ENCODE measurements around the gene SLC43A3.

DNA sequence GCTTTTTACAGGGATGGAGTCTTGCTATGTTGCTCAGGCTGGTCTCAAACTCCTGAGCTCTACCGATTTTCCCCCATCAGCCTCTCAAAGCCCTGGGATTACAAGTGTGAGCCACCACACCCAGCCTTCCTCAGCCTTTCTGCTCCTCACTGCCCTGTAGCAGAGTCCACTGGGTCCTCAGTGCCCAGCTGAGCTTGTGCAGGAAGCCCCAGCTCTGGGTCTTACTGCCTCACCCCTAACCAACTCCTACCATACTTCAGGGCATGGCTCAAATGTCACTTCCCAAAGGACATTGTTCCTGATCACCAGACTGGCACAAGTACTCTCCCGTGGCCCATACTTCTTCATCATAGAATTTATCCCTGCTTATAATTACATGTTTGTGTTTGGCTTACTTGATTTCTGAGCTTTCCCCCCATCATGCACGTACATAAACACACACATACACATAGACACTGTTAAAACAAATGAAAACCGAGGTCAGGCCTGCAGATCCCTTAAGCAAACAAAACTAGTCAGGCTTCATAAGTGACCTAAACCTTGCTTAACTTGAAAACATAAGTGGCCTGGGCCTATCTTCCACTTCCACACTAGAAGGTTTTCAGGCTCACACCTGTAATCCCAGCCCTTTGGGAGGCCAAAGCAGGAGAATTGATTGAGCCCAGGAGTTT is 14.0 kb upstream of the SLC43A3 start:
- TF ChIP-seq POLR2A (IDR thresholded peaks at IDR 0.05) = no peak
- TF ChIP-seq, protein P1, sequence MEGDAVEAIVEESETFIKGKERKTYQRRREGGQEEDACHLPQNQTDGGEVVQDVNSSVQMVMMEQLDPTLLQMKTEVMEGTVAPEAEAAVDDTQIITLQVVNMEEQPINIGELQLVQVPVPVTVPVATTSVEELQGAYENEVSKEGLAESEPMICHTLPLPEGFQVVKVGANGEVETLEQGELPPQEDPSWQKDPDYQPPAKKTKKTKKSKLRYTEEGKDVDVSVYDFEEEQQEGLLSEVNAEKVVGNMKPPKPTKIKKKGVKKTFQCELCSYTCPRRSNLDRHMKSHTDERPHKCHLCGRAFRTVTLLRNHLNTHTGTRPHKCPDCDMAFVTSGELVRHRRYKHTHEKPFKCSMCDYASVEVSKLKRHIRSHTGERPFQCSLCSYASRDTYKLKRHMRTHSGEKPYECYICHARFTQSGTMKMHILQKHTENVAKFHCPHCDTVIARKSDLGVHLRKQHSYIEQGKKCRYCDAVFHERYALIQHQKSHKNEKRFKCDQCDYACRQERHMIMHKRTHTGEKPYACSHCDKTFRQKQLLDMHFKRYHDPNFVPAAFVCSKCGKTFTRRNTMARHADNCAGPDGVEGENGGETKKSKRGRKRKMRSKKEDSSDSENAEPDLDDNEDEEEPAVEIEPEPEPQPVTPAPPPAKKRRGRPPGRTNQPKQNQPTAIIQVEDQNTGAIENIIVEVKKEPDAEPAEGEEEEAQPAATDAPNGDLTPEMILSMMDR (IDR thresholded peaks at IDR 0.05) = no peak

Data from testis (tissue), 2 donors.